Myocyte (in vitro differentiated cells): ENCODE results near the gene CCHCR1. TPM values are rescaled to one million over a fixed set of nuclear protein-coding genes. Genes with fewer than 3 reads are reported as not detected.
"Not testable (repeated sequence)": the region's sequence is repeated elsewhere in the genome, so short reads cannot be mapped to it uniquely, and the experiment has no call there.

Source experiments
- DNase-seq: peaks from one replicate; pipeline ENCODE4 v3.0.0-alpha.2; 2012; ENCODE audit warnings: low read depth
- total RNA-seq: library from RNA; depleted of rRNA; stranded (reverse); fragments of >200 nt; gene quantifications from 2 replicates; pipeline ENCODE4 v1.2.3, GENCODE V29; 2014

The CCHCR1 gene
- total RNA-seq, 1 donor from 2014 or later, result 19.8 TPM

- DNase-seq, result not testable (repeated sequence)
Observed at GRCh38 chr6:31185695-31186051, 28.1 kb upstream of the CCHCR1 start.

DNA sequence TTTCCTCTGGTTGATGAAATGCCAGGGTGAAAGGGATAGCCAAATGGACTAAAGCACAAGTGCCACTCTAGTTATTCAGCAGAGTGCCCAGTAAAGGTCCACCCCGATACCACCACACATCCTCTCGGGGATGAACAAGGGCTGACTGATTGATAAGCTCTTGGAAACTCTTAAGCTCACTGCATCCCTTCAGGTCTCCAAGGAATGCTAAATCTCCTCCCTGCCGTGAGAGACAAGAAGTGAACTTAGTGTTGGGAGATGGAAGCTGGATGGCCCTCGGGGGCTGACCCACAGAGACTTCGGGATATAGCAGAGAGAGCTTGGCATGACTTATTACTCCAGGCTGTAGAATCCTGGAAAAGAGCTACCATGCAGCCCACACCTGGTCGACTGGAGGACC is 26.3 kb upstream of the CCHCR1 start:
- not testable (repeated sequence) for DNase-seq

GRCh38 chr6:31183287-31183686 is 25.7 kb upstream of the CCHCR1 start:
- not testable (repeated sequence) for DNase-seq

- no peak for DNase-seq
Observed at GRCh38 chr6:31180500-31180899, 22.9 kb upstream of the CCHCR1 start.

DNA sequence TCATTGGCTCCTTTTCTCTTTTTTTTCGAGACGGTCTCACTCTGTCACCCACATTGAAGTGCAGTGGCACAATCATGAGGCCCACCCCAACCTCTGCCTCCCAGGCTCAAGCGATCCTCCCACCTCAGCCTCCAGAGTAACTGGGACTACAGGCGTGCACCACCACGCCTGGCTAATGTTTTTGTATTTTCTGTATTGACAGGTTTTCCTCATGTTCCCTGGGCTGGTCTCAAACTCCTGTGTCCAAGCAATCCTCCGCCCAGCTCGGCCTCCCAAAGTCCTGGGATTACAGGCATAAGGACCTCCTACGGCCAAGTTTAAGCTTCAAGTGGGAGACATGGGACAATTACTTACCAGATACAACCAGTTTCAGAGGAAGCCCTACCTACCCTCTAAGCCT is 22.3 kb upstream of the CCHCR1 start:
- DNase-seq, result no peak

GRCh38 chr6:31179042-31179386 is 21.4 kb upstream of the CCHCR1 start:
- DNase-seq, result no peak

- DNase-seq, result no peak
Observed at GRCh38 chr6:31178143-31179041, 20.8 kb upstream of the CCHCR1 start.

GRCh38 chr6:31175971-31176370 is 18.4 kb upstream of the CCHCR1 start:
- peak; percentile 97 for DNase-seq

GRCh38 chr6:31174378-31174777 is 16.8 kb upstream of the CCHCR1 start:
- no peak for DNase-seq

DNA sequence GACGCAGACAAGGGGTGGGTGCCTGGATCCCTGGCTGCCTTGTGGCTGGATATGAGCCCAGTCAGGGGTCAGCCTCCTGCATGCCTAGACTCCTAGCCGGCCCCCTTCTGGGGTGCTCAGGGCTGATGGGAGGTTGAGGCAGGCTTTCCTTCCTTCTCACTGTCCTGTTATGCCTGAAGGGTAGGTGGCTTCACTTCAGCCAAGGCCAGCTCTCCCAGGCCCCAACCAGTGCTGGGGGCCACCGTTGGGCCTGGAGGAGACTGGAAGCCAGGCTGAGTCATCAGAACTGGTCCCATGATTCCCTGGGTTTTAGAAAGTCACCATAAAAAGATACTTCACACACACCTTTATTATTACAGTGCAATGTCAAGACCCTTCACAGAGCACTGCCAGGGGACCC is 15.8 kb upstream of the CCHCR1 start:
- DNase-seq, result no peak

DNA sequence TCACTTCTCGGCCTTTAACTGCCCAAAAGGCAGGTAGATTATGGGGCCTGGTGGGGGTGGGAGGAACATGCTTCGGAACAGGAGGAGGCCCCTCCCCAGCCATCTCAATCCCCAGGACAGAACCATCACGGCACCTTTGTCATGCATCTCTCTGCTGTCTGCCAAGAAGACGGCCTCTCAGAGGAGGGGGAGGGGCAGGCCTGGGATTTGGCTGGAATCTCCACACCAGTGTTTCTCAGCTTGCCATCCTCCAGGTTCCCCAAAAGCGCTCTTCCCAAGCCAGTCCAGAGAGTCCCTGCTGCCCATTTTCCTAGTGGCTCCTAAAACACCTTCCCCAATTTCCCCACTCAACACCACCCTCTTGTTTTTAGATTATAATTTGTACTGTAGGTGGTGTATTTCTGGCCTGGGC is 15.4 kb upstream of the CCHCR1 start:
- no peak for DNase-seq

DNA sequence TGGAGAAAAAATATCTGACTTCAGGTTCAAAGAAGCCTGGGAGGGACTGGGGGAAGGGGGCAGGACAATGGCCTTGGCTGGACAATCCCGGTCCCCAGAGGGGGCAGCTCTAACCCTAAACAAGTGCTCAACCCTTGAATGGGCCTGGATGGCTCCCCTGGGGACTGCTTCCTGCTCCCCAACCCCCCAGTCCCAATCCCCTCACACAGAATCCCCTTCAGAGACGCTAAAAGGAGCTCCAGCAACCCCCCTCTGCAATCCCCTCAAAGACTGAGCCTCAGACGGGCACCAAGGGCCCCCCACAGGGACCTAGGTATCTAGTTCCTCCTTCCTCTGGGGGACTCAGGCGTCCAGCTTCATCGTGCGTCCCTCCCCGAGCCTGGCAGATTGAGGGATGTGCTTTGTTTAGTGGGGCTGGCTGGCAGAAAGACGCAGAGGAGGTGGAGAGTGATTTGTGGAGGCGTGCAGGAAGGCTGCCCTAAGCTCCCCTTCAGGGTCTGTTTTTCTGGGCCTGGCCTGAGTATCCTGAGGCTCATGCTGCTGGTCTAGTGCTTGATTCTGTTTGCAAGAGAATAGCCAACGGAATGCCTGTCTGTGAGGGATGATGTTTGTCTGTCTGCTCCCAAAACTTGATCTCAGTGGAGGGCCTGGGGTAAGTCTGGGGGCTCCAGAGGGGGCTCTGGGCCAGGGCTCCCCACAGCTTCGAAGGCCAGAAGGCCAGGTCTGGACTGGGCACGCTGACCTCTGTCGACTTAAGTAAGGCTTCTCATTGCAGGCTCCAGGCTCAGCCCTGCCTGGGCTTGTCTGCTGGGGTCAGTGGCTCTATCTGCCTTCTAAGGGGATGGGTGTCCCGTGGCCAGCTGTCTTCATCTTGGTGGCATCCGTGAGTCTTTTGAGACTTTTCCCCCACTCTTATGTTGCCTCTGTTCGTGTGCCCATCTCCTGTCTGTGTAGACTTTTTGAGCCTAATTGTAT is 14.6 kb upstream of the CCHCR1 start:
- no peak for DNase-seq

DNA sequence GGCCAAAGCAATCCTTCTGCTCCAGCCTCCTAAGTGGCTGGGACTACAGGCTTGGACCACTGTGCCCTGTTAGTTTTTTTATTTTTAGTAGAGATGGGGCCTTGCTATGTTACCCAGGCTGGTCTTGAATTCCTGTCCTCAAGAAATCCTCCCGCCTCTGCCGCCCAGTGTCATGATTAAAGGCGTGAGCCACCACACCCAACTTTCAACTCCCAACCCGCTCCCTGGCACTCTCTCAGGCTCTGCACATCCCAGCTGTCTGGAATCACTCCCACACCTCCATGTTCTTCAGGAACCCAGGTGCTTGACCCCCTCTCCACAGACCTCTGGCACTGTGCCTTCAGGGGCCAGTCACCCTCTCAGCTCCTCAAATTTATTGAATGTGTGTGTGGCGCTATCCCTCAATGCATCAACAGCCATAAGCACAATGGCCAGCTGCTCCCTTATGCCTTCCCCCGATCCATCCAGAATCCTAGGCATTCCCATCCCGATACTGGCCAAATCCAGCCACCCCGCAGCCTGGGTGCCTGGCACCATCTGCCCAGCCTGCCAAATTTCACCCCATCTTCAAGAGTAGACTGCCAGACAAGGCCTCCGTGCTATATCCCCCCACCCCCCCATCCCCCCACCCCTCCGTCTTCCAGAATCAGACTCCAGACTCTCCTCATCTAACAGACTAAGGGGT is 13.5 kb upstream of the CCHCR1 start:
- no peak for DNase-seq

GRCh38 chr6:31170600-31170881 is 12.9 kb upstream of the CCHCR1 start, which contains the start of gene POU5F1:
Gene POU5F1, minus strand, starts transcription at chr6:31170682. Its CDS starts 62 bp downstream, at chr6:31170620.
- DNase-seq, result no peak

- DNase-seq, result not testable (repeated sequence)
Observed at GRCh38 chr6:31169858-31170599, 12.4 kb upstream of the CCHCR1 start.

DNA sequence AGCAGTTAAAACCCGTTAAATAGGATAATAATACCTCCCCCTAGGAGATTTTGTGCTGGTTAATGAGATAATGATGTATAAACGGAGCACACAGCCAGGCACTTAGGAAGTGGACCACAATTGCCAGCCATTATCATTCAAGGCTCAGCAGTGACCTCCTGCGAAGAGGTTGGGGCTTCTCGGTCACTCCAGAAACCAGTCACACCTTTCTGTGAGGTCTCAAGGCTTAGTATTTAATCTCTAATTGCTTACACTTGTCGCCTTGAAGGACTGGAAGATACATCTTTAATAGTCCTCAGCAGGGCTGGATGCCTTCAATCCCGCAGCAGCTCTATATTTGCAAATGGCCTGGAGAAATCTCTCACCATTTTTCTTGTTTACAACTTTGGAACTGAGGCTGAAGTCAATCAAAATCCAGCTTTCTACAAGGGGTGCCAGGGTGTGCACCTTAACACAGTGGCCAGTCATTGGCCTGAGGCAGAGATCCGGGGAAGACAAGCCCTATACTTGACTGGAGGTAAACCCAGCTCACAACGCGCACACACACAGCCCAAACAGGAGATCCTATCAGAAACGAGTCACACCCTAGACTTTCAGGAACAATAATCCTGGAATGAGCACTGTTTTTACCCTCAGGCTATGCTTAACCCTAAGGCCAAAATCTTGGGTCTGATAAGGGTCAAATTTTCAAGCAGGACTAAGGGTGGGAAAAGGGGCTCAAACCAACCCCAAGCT is 11.7 kb upstream of the CCHCR1 start:
- DNase-seq, result no peak

DNA sequence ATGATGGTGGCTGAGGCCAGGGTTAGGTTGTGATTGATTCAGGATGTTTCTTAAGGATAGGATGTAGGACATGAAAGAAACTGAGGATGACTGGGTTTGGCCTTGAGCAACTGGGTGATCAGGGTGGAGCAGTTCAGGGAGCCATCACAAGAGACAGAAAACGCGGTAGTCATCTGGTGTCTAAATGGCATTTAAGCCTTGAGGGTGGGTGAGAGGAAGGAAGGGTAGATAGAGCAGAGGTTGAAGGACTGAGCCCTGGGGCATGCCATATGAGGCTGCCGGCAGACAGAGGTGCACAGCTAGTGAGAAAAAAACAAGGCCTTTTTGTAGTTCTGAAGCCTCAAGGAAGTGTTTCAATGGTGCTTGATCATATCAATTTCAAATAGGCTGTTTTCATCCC is 11.0 kb upstream of the CCHCR1 start:
- no peak for DNase-seq

GRCh38 chr6:31165986-31166385 is 8.4 kb upstream of the CCHCR1 start:
- no peak for DNase-seq

- DNase-seq, result not testable (repeated sequence)
Observed at GRCh38 chr6:31165064-31165832, 7.6 kb upstream of the CCHCR1 start.
